Ovary (tissue), 9 donors: Measurements from ENCODE around the gene SLC13A2. TPM values are rescaled to one million over a fixed set of nuclear protein-coding genes. Genes with fewer than 3 reads are reported as not detected.
A peak's percentile ranks its signal among the peaks of the same experiment; 100 is the strongest.

Experiments
- DNase-seq, 5 donors: peaks; one replicate each; pipeline ENCODE4 v3.0.0-alpha.2; 2019 to 2020
- H3K27ac ChIP-seq, 2 donors: fragments of 200-600 bp; one replicate each; pipeline versions ENCODE4 v1.5.1 to v1.8.0; 2019 to 2022
- H3K27me3 ChIP-seq: fragments of 200-600 bp; one replicate; pipeline ENCODE4 v1.8.0; 2022
- H3K36me3 ChIP-seq: fragments of 200-600 bp; sonication (generic); one replicate; pipeline ENCODE4 v1.5.1; 2019
- H3K4me1 ChIP-seq: one replicate; pipeline ENCODE4 v1.8.1; 2013; ENCODE audit warnings: mild to moderate bottlenecking, moderate library complexity; ENCODE audit not compliant: insufficient read depth
- H3K4me3 ChIP-seq: fragments of 200-600 bp; sonication (generic); one replicate; pipeline ENCODE4 v1.5.1; 2017
- H3K9me3 ChIP-seq, 2 donors: fragments of 200-600 bp in 1 of 2; sonication (generic) in 1 of 2; one replicate each; pipeline versions ENCODE4 v1.5.1 to v1.8.1; 2013 to 2019; ENCODE audit warnings: mild to moderate bottlenecking in 1 of 2, moderate library complexity in 1 of 2
- CTCF ChIP-seq, 3 donors: fragments of 450-650 bp in 2 of 3; fragments of 200-600 bp in 1 of 3; IDR thresholded peaks; one replicate each; pipeline versions ENCODE4 v1.5.1 to v1.8.0; 2016 to 2022; ENCODE audit warnings: antibody characterized with exemption in 3 of 3, mild to moderate bottlenecking in 1 of 3
- EP300 ChIP-seq: sonication (generic); formaldehyde crosslinking; IDR thresholded peaks from one replicate; pipeline ENCODE4 v1.6.1; 2017; ENCODE audit warnings: antibody characterized with exemption
- POLR2A ChIP-seq: fragments of 450-650 bp; IDR thresholded peaks from one replicate; pipeline ENCODE4 v1.6.1; 2017; ENCODE audit warnings: antibody characterized with exemption, mild to moderate bottlenecking, moderate library complexity
- WGBS, 3 donors: extraction: QIAGEN DNeasy Blood & Tissue Kit in 1 of 3; methylation state at CpG; one replicate each; pipeline versions ENCODE4 v1.1.5 to v1.1.7; 2013 to 2017; 5-methylcytosine and 5-hydroxymethylcytosine counted together
- intact Hi-C, 4 donors: fragments of 100-400 bp; cut with DNase I; formaldehyde crosslinking; loops; one replicate each; pipeline versions ENCODE4 v1.11.0 to v1.15.1; 2022 to 2023
- polyA plus RNA-seq, 2 donors: library from polyadenylated mRNA; stranded (reverse); fragments of 200-250 nt in 1 of 2; fragments of 350-450 nt in 1 of 2; fragmentation: Illumina TruSeq in 1 of 2; extraction: RNeasy Lipid Tissue Mini Kit (QIAGEN cat#74804) in 1 of 2; gene quantifications; one replicate each; pipeline ENCODE4 v1.2.3, GENCODE V29; 2013 to 2014
- total RNA-seq, 7 donors: library from RNA; depleted of rRNA in 2 of 7; stranded (reverse); fragments of >200 nt in 2 of 7; fragmentation: NEBNext Ultra II Directional in 3 of 7; extraction: Animal tissue kit (Norgen Biotek cat#: 25700) in 3 of 7; gene quantifications; one replicate each; pipeline versions ENCODE4 v1.1.0 to v1.2.4, GENCODE V29; 2016 to 2023
- donor health status: DM: no; HTN: no; CAD: no; lungs with moderate emphysema.
- donor health status: DM: no; HTN: no; CAD: no.
- donor health status: Bipolar disorder and iron deficiency.
- donor health status: DM: yes; HTN: yes; CAD: no.
- donor health status: DM: no; HTN: no; CAD: no.
- donor health status: DM: yes; HTN: yes; CAD: no.

Gene SLC13A2
- total and polyA plus RNA-seq, 9 donors = 0.95 TPM; not detected in 8

GRCh38 chr17:28494445-28495188, 21.2 kb downstream of the SLC13A2 start:
- Histone ChIP-seq H3K4me1 (no peaks in the 10 kb centered on the region), H3K36me3 (no peaks in the 10 kb centered on the region), H3K27me3 (no peaks in the 10 kb centered on the region), H3K27ac (no peak overlapping the region), H3K4me3 (no peak overlapping the region), H3K9me3 (no peaks in the 10 kb centered on the region)
- TF ChIP-seq CTCF (IDR thresholded peaks at IDR 0.05) = peak; percentile 45 to 52 (median 47)
- TF ChIP-seq EP300 = no peak
- 22 to 26% (median 24%) methylated on average over 15 of the region's 15 CpGs for WGBS, 3 donors
- intact Hi-C loops = loop anchor here in 3 of 4 donors (5.0 kb wide), 2 partner anchors 118 to 123 kb away; partner anchors contain the start of gene RSKR (in 2 of the 3)
- peak; percentile 49 to 83 (median 71) for DNase-seq

- no peak overlapping the region for H3K27ac ChIP-seq
- no peaks in the 10 kb centered on the region for H3K4me1 ChIP-seq
- WGBS, 3 donors = 79 to 91% (median 88%) methylated on average over 8 of the region's 8 CpGs
- H3K9me3 ChIP-seq = no peaks in the 10 kb centered on the region
- intact Hi-C loops = loop anchor here in 2 of 4 donors (5.0 kb wide), 1 partner anchor 117 kb away; the partner anchor contains the start of gene RSKR (in 2 of the 2)
- no peak overlapping the region for H3K4me3 ChIP-seq
- no peak for DNase-seq
- H3K36me3 ChIP-seq = no peaks in the 10 kb centered on the region
- TF ChIP-seq CTCF (IDR thresholded peaks at IDR 0.05) = no peak
- no peak for TF ChIP-seq EP300
- no peak for TF ChIP-seq POLR2A
- H3K27me3 ChIP-seq = no peaks in the 10 kb centered on the region
Observed at GRCh38 chr17:28495635-28496034, 22.2 kb downstream of the SLC13A2 start.

GRCh38 chr17:28497931-28498330, 24.5 kb downstream of the SLC13A2 start:
- H3K9me3 ChIP-seq = no peaks in the 10 kb centered on the region
- TF ChIP-seq CTCF (IDR thresholded peaks at IDR 0.05) (no peak), POLR2A (no peak), EP300 (no peak)
- no peaks in the 10 kb centered on the region for H3K4me1 ChIP-seq
- no peak for DNase-seq
- intact Hi-C loops = loop anchor here in 2 of 4 donors (5.0 kb wide), 1 partner anchor 114 kb away; the partner anchor contains the start of gene RSKR (in 2 of the 2)
- no peaks in the 10 kb centered on the region for H3K36me3 ChIP-seq
- H3K27me3 ChIP-seq = no peaks in the 10 kb centered on the region
- no peak overlapping the region for H3K27ac ChIP-seq
- 33 to 39% (median 38%) methylated on average over 9 of the region's 9 CpGs for WGBS, 3 donors
- H3K4me3 ChIP-seq = no peak overlapping the region

GRCh38 chr17:28498652-28499363, 25.4 kb downstream of the SLC13A2 start:
- no peak overlapping the region for H3K27ac ChIP-seq
- H3K4me1 ChIP-seq = no peaks in the 10 kb centered on the region
- no peaks in the 10 kb centered on the region for H3K27me3 ChIP-seq
- no peak for TF ChIP-seq CTCF (IDR thresholded peaks at IDR 0.05)
- TF ChIP-seq POLR2A = no peak
- no peak for TF ChIP-seq EP300
- DNase-seq = no peak
- 40 to 49% (median 44%) methylated on average over 12 of the region's 12 CpGs for WGBS, 3 donors
- no peaks in the 10 kb centered on the region for H3K9me3 ChIP-seq
- intact Hi-C loops = loop anchor here in 2 of 4 donors (5.0 kb wide), 1 partner anchor 113 kb away; the partner anchor contains the start of gene RSKR (in 2 of the 2)
- H3K4me3 ChIP-seq = no peak overlapping the region
- H3K36me3 ChIP-seq = no peaks in the 10 kb centered on the region
